Osteoblast (primary cell): ENCODE data around the gene WSB1. TPM values are rescaled to one million over a fixed set of nuclear protein-coding genes. Genes with fewer than 3 reads are reported as not detected.

Experiments
- DNase-seq: peaks from one replicate; pipeline ENCODE4 v3.0.0; 2011; ENCODE audit warnings: low spot score, mixed read lengths; ENCODE audit not compliant: insufficient read length; ENCODE audit errors: missing footprints
- H2AFZ ChIP-seq: 2 replicates; pipeline ENCODE4 v1.6.0; 2011; ENCODE audit warnings: mild to moderate bottlenecking, low read length
- H3K27ac ChIP-seq: 2 replicates; pipeline ENCODE4 v1.5.1; 2011; ENCODE audit warnings: mild to moderate bottlenecking, low read depth, low read length, moderate library complexity
- H3K27me3 ChIP-seq: 2 replicates; pipeline ENCODE4 v1.6.0; 2012; ENCODE audit warnings: mild to moderate bottlenecking, control low read depth, inconsistent platforms, low read length, moderate library complexity; ENCODE audit not compliant: insufficient read depth
- H3K36me3 ChIP-seq: 2 replicates; pipeline ENCODE4 v1.5.1; 2011; ENCODE audit warnings: mild to moderate bottlenecking, low read length, control low read depth, moderate library complexity; ENCODE audit not compliant: insufficient read depth
- H3K4me1 ChIP-seq: 2 replicates; pipeline ENCODE4 v1.5.1; 2011; ENCODE audit warnings: mild to moderate bottlenecking, low read length, control low read depth, moderate library complexity; ENCODE audit not compliant: insufficient read depth
- H3K4me2 ChIP-seq: 2 replicates; pipeline ENCODE4 v1.6.0; 2011; ENCODE audit warnings: mild to moderate bottlenecking, low read length; ENCODE audit not compliant: insufficient read depth
- H3K4me3 ChIP-seq: fragments of 200-600 bp; sonication (generic); 3 replicates; pipeline ENCODE4 v1.5.1; 2012; ENCODE audit warnings: mild to moderate bottlenecking, low read length, inconsistent platforms; ENCODE audit not compliant: insufficient read depth
- H3K79me2 ChIP-seq: 2 replicates; pipeline ENCODE4 v1.6.0; 2012; ENCODE audit warnings: mild to moderate bottlenecking, low read length, control low read depth, inconsistent platforms; ENCODE audit not compliant: insufficient read depth
- H3K9me3 ChIP-seq: 2 replicates; pipeline ENCODE4 v1.5.1; 2011; ENCODE audit warnings: low read depth, low read length, control low read depth
- H4K20me1 ChIP-seq: 2 replicates; pipeline ENCODE4 v1.6.0; 2012; ENCODE audit warnings: mild to moderate bottlenecking, low read length, control low read depth; ENCODE audit not compliant: insufficient read depth
- small RNA-seq: library from RNA; depleted of rRNA; stranded (forward); fragments of <200 nt; gene quantifications from one replicate; pipeline ENCODE3, GENCODE V24; 2012
- total RNA-seq: library from RNA; depleted of rRNA; stranded (reverse); fragments of >200 nt; gene quantifications from 2 replicates; pipeline ENCODE4 v1.2.3, GENCODE V29; 2012
- TF ChIP-seq, protein P1 (sequence below): IDR thresholded peaks from 2 replicates; pipeline ENCODE4 v1.5.1; 2011; ENCODE audit warnings: mild to moderate bottlenecking, low read depth, low read length, moderate library complexity; ENCODE audit errors: extremely low read depth

Gene WSB1
- total RNA-seq, 1 donor: 177 TPM

DNA sequence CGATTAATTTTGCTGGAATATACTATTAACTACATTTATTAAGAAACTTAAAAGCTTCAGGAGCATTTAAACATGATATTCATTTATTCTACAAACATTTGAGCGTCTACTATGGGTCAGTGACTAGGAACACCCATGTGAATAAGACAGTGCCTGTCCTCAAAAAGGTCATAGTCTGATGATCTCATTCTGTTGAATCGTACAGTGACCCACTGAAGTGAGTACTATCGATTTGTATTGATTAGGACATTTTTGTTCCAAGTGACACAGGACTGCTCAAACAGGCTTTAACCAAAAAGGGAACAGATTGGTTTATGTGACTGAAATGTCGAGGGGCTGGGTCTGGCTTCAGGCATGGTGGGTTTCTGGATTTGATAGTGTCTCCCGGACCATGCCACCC lies 68.6 kb downstream of the WSB1 start:
- no peaks in the 10 kb centered on the region for H3K79me2 ChIP-seq
- TF ChIP-seq, protein P1, sequence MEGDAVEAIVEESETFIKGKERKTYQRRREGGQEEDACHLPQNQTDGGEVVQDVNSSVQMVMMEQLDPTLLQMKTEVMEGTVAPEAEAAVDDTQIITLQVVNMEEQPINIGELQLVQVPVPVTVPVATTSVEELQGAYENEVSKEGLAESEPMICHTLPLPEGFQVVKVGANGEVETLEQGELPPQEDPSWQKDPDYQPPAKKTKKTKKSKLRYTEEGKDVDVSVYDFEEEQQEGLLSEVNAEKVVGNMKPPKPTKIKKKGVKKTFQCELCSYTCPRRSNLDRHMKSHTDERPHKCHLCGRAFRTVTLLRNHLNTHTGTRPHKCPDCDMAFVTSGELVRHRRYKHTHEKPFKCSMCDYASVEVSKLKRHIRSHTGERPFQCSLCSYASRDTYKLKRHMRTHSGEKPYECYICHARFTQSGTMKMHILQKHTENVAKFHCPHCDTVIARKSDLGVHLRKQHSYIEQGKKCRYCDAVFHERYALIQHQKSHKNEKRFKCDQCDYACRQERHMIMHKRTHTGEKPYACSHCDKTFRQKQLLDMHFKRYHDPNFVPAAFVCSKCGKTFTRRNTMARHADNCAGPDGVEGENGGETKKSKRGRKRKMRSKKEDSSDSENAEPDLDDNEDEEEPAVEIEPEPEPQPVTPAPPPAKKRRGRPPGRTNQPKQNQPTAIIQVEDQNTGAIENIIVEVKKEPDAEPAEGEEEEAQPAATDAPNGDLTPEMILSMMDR: no peak
- no peaks in the 10 kb centered on the region for H4K20me1 ChIP-seq
- H3K4me3 ChIP-seq: no peak overlapping the region
- no peak overlapping the region for H2AFZ ChIP-seq
- no peak overlapping the region for H3K4me2 ChIP-seq
- no peaks in the 10 kb centered on the region for H3K36me3 ChIP-seq
- no peak for DNase-seq
- no peak overlapping the region for H3K27ac ChIP-seq
- no peaks in the 10 kb centered on the region for H3K9me3 ChIP-seq
- no peaks in the 10 kb centered on the region for H3K27me3 ChIP-seq
- H3K4me1 ChIP-seq: peaks cover 11% of the 10 kb centered on the region

DNA sequence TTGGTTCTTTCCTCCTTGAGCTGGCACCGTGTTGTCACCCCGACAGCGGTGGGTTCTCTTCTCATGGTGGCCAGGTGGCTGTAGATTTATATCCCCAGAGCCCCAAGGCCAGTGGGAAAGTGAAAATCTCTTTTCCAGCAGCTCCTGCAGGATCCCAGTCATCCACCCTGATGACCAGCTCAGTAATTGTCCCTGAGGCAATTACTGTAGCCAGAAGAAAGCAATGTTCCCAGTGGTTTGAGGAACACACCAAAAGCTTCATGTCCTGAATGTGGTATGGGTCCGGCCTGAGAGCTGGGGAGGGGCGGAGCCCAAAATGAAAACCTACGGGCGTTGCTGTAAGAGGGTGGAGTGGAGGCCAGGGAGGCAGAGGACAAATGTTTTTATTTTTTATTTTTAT lies 69.0 kb downstream of the WSB1 start:
- Histone ChIP-seq H4K20me1 (no peaks in the 10 kb centered on the region), H3K79me2 (no peaks in the 10 kb centered on the region), H3K36me3 (no peaks in the 10 kb centered on the region), H3K4me2 (no peak overlapping the region), H2AFZ (no peak overlapping the region), H3K4me1 (peaks cover 11% of the 10 kb centered on the region), H3K4me3 (no peak overlapping the region), H3K27me3 (no peaks in the 10 kb centered on the region), H3K9me3 (no peaks in the 10 kb centered on the region), H3K27ac (no peak overlapping the region)
- TF ChIP-seq, protein P1: no peak
- no peak for DNase-seq

DNA sequence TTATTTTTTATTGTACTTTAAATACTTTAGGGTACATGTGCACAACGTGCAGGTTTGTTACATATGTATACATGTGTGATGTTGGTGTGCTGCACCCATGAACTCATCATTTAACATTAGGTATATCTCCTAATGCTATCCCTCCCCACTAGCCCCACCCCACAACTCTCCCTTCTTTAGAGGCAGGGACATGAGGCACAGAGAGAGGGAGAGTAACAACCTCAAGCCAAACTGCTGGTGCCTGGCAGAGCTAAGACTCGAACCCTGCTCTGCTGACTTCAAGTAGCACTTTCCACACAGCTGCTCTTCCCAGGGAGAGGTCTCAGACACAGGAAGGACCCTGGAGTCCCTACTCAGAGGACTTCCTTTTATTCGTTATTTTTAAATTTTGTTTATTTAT lies 69.4 kb downstream of the WSB1 start:
- H3K4me2 ChIP-seq: no peak overlapping the region
- peak overlapping the region; percentile 73 for H3K27ac ChIP-seq
- H2AFZ ChIP-seq: no peak overlapping the region

More for the DNA sequence above, 69.4 kb downstream of the WSB1 start:
- no peaks in the 10 kb centered on the region for H4K20me1 ChIP-seq
- no peaks in the 10 kb centered on the region for H3K79me2 ChIP-seq
- no peak for DNase-seq
- TF ChIP-seq, protein P1: no peak
- H3K27me3 ChIP-seq: no peaks in the 10 kb centered on the region
- H3K36me3 ChIP-seq: no peaks in the 10 kb centered on the region
- H3K9me3 ChIP-seq: no peaks in the 10 kb centered on the region
- H3K4me1 ChIP-seq: peaks cover 11% of the 10 kb centered on the region
- H3K4me3 ChIP-seq: no peak overlapping the region

Small RNA genes within 50 kb of the gene (small RNA-seq; reads per million reads assigned to genes)
- gene MIR4522: 0.30 reads per million

Other genes with a start within 250 kb of the WSB1 start
- 6.2 and 6.5 TPM in 2 replicates for gene KSR1, start 162.3 kb downstream of the WSB1 start, total RNA-seq